ENCODE results near the gene TMOD1.

The TMOD1 gene

DNA sequence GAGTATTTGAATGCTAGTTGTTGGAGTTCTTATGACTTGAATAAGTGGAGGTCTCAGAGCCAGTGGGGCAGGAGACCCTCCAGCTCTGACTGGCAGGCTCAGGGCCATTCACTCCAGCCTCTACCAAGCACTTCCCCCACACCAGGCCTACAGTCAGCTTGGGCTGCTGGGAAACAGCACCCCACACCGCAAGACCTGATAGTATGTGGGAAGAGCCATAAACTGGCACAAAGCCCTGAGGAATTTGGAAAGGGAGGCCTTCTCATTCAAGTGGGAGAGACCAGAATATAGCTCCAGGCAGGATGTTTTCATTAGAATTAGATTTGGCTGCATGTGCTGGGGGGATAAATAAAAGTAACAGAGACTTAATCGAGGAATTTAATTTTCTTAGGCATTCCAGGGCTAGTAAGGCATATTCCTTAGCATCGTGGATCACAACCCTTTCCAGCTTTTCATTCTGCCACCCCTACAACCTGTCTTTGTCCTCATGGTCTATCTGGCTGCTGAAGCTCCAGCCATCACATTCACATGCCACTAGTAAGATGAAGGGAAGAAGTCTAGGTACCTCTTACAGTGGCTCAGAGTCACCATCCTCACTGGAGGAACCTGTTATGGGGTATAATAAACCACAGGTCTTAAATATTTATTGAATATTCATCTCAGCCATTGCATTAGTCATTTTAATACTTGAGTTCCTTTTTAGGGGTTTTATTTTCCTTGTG, 47.5 kb downstream of the TMOD1 start:
- DNase-seq (ENCODE audit: low read depth), result no peak

DNA sequence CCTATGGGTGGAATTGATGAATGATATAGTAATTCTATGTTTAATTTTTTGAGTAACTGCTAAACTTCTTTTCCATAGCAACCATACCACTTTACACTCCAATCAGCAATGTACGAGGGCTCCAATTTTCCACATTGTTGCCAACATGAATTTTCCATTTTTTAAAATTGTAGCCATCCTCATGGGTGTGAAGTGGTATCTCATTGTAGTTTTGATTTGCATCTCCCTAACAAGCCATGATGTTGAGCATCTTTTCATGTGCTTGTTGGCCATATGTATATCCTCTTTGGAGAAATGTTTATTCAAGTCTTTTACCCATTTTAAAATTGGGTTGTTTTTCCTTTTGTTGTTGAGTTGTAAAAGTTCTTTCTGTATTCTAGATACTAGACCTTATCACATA, 48.9 kb downstream of the TMOD1 start:
- DNase-seq (ENCODE audit: low read depth), result no peak

DNA sequence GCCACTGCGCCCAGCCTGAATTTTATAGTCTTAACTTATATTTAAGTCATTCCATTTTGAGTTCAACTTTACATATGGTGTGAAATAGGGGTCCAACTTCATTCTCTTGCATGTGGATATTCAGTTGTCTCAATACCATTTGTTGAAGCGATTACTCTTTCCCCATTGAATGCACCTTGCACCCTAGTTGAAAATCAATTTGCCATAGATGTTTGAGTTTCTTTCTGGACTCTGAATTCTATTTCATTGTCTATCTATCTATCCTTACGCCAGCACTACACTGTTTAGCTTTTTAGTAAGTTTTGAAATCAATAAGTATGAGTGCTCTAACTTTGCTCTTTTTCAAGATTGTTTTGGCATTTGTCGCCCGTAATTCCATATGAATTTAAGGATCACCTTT, 49.8 kb downstream of the TMOD1 start:
- no peak for DNase-seq (ENCODE audit: low read depth)

DNA sequence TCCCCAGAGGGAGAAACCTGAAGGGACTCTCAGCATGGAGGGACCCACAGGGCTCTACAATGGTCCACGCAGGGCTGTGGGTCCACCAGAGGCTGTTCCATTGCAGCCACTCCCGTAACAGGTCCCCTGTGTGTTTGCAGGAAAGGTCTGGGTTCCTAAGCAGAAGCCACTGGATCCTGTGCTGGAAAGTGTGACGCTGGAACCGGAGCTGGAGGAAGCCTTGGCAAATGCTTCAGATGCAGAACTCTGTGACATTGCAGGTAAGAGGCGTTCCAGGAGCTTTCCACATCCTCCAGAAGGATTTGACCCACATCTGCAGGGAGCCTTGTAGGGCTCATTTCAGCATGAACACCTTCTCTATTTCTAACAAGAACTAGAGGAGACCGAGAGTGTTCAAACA, 51.7 kb downstream of the TMOD1 start:
- DNase-seq (ENCODE audit: low read depth), result no peak

DNA sequence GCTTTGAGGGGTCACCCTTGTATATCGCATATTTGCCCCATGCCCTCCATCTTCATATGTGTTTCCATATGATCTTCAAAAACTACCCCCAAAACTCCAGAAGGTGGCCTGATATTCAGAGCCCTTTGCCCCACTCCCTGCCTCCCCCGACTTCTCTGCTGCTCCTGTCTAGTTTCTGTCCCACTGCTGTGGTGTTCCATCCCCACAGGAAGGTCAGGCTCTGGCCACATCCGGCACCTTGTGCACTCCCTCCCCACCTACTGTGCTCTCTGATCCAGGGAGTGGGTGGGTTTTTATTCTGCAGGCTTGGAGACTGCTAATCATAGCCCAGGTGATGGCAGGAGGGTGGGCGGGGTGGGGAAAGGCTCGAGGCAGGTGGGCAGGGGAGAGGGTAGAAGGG, 52.4 kb downstream of the TMOD1 start:
- no peak for DNase-seq (ENCODE audit: low read depth)

DNA sequence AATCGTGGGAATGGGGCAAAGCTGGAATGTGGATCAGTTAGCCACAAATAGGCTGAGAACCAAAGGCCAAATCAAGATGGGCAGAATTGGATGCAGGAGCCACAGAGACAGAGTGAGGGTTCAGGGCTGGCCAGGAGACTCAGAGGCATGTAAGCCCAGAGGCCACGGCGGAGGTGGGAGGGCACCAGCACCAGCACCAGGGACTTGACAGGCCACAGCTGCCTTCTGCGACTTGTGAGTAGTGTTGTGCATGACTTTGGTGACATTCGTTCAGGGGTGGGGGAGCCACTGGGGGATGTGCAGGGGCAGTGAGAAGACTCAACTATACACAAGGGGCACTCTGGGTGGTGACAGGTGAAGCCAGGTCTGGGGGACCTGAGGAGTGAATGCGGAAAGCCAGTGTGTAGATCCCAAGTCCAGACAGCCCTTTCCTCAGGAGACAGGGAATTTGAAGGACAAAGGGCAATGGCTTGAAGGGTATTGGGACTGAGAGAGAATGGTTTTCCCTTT, 53.2 kb downstream of the TMOD1 start:
- no peak for DNase-seq (ENCODE audit: low read depth)

DNA sequence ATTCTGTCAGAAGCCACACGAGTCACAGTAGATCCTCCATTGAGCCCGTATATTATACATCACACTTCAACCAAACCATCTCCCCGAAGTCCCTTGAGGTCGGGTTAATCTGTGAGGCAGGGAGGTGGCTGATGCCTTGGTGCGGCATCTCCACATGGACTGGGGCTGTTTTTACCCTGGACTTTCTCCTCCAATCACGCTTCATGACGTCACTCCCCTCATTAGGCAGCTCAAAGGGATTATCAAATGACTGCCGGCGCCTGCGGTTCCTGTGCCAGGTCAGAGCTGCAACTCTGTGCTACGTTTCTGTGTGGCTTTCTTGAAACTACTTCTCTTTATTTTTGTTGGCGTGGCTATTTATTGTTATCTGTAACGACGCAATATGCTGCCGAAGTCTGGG, 53.7 kb downstream of the TMOD1 start:
- DNase-seq (ENCODE audit: low read depth), result no peak

DNA sequence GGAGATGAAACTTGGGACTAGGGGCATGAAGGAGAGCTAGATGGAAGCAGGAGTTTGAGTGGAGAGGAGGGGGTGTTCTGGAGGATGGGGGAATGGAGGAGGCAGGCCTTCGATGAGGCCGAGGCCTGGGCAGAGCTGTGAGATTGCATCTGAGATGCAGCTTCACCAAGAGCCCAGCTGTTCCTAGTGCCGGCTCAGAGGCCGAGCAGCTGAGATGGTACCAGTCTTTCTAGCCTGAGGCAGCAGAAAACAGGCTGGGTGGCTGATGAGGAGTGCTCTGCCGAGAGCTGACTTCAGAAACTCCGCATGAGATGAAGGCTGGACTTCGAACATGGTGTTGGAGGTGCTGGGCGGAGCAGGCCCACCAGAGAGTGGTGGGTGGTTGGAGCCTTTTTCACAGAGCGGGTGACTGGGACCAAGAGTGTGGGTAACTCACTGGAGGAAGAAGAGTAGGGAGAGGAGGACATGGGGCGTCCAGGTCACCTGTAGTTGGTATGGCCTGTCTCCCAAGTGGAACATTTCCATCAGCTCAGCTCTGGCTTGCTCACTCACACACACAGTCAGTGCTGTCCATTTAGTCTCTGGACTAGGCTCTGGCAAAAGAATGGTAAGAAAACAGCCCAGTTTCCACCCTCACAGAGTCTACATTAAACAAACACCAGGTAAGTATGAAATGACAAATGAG, 54.7 kb downstream of the TMOD1 start:
- DNase-seq (ENCODE audit: low read depth), result no peak

DNA sequence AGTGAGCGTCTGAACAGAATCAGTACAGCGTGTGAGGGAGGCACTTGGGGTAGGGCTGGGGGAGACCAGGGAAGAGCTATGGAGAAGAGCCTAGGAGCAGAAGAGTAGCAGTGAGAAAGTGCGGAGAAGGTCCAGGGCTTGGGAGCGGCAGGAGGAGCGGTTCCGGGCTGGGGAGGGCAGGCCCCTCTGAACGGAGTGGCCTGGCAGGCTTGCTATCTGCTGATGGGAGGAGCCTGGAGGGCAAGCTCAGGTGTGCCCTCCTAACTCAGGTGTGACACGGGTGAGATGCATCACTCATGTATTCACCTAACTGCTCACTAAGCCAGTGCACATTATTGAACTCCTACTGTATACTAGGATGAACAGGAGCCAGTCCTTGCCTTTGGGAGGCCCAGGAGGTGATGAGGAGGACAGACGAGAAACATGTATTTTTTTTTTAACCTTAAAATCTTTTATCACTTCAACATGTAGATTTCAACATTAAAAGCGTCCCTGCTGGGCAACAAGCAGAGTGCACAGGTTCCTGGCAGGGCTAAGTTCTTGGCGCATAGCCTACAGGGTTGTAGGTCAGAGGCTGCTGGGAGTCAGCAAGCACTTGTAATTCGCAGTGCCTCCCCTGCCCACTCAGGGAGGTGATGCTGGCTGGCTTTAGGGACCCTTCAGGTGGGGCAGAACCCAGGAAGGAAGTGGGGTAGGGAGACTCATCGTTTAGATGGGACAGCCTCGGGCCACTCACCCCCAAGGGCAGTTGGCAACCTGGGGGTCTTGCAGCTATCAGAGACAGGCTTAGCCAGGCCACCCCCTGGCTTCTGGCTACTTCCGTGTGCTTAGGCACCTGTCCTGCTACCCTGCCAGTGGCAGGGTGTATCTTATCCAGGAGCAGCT, 55.5 kb downstream of the TMOD1 start:
- no peak for DNase-seq (ENCODE audit: low read depth)

DNA sequence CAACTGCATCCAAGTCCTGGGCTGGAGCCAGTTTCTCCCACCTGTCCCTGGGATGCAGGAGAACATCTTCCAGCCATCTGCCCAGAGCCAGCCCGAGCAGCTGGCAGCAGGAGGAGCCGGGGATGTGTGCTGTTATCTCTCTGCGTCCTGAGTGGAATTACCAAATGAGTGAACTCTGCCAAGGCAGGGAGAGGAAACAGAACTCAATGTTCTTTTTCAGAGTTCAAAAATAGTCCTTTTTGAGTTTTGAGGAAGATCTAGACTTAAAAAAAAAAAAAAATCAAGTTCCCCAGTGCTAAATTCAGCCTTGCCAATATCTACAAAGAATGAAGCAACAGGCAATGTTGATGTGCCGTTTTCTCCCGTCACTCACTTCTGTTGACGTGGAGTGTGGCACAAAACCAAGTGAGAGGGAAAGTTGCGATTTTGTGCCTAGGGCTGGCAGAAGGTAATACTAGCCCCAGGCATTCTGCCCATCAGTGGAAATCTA, 56.2 kb downstream of the TMOD1 start:
- no peak for DNase-seq (ENCODE audit: low read depth)

DNA sequence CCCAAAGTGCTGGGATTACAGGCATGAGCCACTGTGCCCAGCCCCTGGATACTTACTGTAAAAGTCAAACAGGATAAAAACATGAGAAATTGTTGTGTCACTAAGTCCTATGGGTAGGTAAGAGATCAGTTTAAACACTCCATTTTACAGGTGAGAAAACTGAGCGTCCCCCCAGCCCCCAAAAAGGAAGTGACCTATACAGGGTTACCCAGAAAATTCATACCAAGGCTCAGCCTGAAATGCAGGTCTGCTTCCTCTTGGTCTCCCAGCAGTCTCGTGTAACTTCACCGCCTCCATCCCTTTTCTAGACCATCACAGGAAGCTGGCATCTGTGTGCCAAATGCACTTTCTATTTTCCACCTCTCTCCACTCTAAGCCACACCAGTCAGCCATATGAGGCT, 57.2 kb downstream of the TMOD1 start:
- DNase-seq (ENCODE audit: low read depth), result no peak

DNA sequence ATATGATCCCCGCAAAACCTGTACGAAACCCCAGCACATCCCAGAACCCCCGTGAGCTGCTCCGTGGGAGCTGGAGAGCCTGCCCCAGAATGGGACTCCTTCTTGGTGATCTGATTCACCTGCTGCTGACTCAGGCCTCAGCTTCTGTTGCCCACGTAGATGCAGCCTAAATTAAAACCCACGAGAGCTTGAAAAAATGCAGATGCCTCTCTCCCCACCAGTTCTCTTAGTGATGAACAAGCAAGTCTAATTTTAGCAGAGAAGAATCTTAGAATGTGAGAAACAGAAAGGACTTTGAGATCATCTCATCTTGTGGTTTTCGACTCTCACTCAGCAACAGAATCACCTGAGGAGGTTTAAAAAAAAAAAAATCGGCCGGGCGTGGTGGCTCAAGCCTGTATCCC, 57.6 kb downstream of the TMOD1 start:
- no peak for DNase-seq (ENCODE audit: low read depth)

DNA sequence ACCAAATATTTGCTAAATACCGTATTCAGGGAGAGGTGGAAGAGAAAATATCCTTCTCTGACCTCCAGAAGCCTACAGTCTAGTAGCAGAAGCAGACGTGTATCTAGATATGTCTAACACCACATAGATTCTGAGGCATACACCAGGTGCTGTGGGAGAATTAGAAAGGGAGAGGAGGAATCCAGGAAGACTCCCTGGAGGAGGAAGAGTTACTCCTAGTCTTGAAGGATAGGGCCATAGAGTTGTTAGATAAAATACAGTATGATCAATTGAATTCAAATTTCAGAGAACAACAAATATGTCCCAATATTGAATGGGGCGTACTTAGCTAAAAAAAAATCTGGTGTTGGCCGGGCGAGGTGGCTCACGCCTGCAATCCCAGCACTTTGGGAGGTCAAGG, 58.7 kb downstream of the TMOD1 start:
- DNase-seq (ENCODE audit: low read depth), result no peak

DNA sequence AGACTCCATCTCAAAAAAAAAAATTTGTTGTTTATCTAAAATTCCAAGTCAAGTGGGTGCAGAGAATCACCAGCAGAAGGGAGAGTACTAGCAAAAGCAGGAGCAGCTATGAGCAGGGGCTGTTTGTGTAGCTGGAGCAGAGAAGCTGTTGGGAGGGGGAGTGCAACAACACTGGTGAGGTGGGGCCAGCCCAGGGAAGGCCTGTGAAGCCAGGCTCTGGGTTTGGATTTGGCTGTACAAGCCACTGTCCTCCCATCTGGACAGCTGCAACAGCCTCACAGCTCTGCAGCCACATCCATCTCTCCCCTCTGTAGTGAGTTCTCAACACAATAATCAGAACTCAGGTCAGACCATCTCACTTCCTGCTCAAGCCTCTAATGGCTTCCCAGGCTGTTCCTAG, 59.4 kb downstream of the TMOD1 start:
- no peak for DNase-seq (ENCODE audit: low read depth)

DNA sequence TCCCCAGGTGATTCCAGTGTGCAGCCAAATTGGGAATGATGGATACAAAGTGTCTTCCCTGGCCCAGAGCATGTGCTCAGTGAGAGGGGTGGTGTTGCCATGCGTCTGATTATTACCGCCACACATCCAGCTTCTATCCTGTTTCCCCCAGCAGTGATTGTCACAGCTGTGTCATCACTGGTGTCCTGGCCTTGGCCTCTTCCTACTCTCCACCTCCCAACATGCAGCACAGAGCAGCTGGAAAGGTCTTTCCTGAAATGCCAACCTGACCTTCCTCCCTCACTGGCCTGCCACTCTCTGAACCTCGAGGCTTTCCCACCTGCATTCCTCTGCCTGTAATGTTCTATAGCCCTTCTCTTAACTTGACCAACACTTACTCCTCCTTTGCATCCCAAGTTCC, 60.0 kb downstream of the TMOD1 start:
- no peak for DNase-seq (ENCODE audit: low read depth)

DNA sequence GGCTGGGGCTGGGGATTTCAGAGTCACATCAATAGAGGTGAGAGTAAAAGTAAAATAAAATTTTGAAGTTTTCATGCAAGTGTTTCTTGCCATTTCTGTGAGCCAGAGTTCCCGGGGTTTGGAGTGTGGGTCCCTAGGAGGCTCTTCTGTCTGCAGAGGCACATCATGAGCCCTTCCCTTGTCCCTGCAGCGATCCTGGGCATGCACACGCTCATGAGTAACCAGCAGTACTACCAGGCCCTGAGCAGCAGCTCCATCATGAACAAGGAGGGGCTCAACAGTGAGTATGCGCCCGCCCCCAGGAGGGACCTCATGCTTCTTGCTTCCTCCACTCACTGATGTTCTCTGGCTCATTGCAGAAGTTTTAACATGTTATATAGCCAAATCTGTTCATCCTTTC, 61.1 kb downstream of the TMOD1 start:
- no peak for DNase-seq (ENCODE audit: low read depth)

DNA sequence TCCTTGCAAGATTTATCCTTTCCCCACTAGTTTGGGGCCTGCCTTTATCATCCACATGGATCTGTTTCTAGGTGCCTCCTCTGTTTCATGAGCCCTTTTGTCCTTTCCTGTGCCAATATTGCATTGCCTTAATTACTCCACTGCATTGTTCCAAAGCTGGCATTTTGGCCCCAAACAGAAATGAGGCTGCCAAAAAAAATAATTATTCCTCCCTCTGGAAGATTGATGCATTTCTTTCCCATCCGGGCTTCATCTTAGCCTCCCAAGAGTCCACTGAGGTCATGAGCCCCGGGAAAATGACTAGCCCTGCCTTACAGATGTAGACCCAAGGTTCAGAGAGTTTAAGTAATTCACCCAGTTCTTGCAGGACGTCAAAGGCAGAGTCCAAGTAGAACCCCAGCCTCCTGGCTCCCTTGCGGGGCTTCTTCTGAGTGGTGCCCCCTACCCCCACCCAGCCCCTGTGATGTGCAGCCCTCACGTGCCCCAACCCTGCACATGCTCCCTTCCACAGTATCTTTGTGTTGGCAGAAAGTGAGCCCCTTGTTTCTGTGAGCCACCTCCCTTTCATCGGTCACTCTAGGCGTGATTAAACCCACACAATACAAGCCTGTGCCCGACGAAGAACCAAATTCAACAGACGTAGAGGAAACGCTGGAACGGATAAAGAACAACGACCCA, 62.1 kb downstream of the TMOD1 start:
- DNase-seq (ENCODE audit: low read depth), result no peak

DNA sequence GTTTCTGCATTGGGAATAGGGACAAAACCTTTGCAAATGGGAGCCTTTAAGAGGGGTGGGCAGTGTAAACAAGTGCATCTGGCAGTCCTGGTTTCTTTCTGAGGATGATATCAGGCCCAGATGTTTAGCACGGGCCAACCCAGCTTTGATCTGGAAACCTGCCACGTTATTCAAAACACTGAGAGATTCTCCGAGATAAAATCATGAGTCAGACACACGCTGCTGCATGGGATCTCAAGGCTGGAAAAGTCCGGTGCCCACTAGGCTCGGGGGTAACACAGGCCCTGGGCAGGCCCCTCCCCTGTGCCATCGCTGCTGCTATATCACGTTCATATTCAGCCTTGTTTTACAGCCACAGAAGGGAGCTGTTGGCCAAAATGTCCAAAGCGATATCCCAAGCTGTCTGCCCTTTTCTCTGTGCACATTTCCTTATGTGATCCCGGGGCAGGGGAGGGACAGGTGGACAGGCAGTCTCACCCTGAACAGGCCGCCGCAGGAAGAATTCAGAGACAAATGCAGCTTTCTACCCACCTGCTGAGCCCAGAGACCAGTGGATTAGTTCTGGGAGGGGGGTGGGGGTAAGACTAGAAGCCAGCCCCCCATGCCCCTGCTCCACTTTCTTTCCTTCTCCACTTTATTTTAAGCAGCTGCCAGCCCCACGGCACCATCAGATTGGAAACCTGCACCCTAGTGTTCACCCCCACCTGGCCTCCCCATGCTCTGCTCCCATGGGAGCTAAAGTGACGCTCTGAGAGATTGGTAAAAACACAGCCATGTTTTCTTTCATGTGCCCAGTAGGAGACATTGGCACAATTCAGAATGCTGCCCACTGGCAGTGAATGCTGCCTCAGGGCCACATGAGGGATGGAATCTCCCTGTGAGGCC, 63.1 kb downstream of the TMOD1 start:
- no peak for DNase-seq (ENCODE audit: low read depth)

DNA sequence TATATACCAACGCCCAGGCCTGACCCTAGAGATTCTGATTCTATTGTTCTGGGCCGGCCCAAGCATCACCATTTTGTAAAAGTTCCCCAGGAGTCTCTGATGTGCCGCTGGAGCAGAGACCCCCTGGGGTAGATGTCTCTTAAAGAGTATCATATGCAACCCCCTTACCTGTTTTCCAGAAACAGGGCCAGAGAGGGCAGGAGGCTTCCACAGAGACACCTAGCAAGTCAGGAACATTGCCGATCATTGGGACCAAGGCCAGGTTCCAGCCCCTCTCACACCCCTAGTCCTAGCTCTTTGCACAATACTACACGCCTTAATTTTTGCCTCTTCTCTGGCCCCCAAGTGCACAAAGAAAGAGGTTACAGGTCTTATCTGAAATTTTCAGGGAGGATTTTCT, 63.8 kb downstream of the TMOD1 start:
- no peak for DNase-seq (ENCODE audit: low read depth)

DNA sequence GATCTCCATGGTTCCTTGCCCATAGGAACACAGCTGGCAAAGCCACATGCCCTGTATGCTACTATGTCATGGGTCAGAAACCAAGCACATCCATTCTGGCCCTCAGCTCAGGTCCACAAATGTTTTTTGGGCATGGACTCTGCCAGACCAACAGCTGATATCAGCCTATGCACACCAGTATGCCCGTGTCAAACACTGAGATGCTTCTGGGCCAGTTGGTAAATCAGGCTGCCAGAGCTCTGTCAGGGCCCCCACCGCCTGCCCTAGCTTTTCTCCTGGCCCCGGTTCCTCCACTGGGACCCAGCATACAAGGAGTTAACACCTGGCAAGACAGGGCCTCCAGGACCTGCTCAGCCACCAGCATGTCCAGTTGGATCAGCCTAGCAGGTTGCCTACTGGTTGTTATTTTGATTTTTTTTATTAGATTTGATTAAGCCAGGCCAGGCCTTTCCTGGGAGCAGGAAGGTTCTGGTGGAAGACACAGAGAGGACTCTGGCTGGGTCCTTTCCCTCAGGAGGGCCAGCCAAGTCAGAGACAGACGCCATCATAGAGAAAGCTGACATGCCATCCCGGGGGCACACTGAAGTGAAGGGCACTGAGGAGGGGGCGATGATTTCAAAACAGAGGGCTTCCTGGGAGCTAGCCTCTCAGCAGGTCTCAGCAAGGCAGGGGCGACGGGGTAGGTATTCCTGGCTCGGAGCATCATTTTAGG, 65.9 kb downstream of the TMOD1 start:
- no peak for DNase-seq (ENCODE audit: low read depth)

DNA sequence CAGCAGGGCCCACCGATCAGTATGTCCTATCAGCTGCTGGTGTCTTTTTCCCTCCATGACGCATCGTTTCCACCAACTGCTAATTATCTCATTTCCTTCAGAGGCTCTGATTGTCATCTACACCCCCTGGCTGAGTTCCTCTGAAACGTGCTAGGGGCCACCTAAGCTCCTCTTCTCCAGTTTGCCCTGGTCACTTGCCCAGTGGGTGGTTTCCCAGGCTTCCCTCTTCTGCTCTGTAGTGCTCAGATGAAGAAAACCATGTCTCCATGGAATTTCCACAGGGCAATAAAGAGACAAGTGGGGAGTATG, 66.4 kb downstream of the TMOD1 start:
- no peak for DNase-seq (ENCODE audit: low read depth)
